Non-pigmented ciliary epithelial cell (primary cell): ENCODE data around the gene RHOG.
"Not testable (repeated sequence)": the region's sequence is repeated elsewhere in the genome, so short reads cannot be mapped to it uniquely, and the experiment has no call there.

Source experiments
- DNase-seq: peaks from one replicate; pipeline ENCODE4 v3.0.0-alpha.2; 2010; ENCODE audit warnings: low read depth

RHOG gene

DNA sequence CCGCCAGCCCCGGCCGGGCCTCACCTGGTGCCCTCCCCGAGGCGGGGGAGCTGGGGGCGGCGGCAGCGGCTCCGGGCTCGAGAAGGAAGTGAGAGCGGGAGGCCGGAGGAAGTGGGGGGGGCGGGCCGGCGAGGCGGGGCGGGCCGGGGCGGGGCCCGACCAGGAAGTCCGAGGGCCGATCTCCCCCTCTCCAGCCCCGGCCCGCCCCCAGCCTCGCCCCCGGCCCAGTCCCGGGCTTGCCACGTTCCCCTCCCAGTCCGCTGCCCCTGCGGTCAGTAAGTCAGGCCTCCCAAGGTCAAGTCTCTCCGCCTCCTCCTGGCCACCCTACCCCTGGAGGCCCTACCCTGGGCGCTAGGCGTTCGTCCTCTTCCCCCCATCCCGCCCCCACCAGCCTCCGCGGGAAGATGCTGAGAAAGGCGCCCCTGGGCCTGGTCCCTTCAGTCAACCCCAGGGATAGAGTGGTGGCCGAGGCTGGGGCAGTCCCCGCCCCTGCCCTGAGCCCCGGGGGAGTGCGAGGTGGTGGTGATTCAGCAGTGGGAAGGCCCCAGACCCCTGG, at the start of gene RHOG:
RHOG (minus strand) TSS at position 90 of the 556 bp plus-strand sequence. CDS start 12,821 bp downstream, outside the sequence.
- DNase-seq, result peak; percentile 36

DNA sequence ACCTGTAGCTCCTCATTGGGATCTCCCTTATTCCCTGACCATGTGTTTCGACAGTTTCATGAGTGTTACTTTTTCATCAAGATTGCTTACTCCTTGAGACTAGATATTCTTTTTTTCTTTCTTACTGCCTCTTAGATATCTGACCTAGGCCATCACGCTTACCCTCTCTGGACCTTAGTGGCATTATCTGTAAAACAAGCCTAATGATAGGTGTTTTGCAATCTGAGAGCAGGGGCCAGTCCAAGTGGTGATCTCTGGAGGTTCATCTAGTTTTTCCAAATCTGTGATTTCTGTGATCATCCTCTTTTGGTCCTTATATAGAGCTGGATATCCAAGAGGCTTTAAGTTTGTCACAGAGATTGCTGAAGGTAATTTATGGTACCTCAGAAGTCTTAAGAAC, 49.3 kb upstream of the RHOG start:
- DNase-seq, result no peak

DNA sequence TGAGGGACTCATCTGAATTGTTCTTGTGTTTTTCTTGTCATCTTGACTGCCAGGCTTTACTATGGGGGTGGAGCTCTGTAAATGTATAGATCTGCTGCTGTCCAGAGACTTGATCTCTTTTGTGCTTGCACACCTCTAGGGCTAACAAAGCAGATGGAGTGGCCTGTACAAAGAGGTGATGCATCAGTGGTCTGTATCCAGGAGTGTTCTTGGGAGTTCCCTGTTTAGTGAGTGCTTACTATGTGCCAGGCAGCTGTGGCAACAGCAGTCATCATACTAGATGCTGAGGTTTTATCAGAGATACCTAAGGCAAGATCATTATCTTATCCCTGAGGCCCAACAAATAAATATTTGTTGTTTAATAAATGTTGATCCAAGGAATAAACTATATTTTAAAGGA, 48.1 kb upstream of the RHOG start:
- DNase-seq, result no peak

DNA sequence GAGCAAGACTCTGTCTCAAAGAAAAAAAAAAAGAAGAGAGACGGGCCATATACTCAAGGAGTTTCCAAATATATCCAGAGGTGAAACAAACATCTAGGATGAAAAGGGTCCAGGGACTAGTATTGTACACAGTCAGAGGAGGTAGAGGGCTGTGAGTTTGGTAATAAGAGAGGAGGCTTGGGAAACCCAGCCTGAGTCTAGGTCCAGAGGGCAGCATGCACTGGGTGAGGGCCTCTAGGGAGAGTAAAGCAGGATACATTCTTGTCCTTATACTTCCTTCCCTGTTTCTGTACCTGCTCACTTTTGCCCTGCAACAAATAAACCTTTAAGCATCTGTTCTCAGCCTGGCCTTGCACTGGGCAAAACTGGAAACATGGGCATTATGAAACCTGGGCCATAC, 46.2 kb upstream of the RHOG start:
- DNase-seq, result no peak

DNA sequence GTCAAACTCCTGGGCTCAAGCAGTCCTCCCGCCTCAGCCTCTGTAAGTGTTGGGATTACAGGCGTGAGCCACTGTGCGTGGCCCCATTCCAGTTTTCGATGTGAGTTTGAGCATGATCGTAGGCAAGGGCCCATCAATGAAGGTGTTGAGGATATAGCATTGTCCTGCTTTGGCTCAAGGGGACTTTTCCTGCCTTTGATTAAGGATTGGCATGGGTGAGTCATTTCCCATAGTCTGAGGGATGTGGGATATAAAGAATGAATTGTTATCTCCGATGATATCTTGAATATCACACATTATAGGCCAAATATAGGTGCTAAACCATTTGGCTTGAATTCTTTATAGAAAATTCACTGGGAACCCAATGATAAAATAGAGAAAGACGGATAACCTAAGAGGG, 45.1 kb upstream of the RHOG start:
- no peak for DNase-seq

DNA sequence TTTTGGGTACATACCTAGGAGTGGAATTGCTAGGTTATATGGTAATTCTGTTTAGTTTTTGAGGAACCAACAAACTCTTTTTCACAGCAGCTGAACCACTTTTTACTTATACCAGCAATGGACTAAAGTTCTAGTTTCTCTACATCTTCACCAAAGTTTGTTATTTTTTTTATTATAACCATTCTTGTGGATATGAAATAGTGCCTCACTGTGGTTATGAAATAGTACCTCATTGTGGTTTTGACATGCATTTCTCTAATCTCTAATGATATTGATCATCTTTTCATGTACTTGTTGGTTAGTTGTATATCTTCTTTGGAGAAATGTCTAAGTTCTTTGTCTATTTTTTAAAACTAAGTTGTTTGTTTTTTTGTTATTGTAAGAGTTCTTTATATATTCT, 41.9 kb upstream of the RHOG start:
- DNase-seq, result no peak

DNA sequence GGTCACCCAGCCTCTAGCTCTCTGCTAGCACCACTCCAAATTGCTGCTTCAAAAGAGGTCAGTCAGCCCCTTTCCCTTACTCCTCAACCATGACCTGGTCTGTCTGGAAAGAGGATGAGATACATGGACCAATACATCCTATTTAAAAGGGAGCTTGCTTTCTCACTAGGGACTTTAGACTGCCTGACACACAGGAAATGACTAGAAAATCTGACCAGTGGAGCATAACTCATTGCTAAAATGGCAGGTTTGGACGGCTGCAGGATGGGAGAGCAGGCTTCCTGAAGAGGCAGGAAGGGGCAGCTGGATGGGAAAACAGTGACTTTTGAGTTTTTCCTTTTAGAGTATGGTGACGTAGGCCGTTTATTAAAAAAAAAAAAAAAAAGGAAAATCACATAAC, 40.0 kb upstream of the RHOG start:
- DNase-seq, result no peak

DNA sequence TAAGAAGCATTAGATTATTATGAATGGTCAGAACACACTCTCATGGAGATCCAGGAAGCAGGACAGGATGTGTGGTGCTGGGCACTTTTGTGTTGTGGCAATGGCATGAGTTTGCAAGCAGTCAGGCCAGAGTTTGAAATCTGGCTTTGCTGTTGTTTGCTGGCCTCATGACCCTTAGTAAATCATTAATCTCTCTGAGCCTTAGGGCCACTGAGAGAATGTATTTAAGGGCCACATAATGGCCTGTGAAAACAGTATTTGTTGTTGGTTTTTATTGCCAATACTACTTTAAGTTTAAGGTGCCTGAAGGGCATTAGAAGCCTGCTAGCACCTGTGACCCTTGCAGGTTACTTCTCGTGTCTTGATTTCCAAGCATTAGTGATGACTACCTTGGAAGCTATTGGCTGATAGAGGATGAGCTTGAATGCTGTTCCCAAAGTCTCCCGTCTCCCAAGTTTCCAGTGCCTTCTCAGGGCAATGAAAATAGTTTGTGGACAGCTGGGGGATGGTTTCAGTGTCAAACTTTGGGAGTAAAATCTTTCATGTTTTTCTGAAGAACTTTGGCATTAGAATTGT, 39.3 kb upstream of the RHOG start:
- DNase-seq, result no peak

DNA sequence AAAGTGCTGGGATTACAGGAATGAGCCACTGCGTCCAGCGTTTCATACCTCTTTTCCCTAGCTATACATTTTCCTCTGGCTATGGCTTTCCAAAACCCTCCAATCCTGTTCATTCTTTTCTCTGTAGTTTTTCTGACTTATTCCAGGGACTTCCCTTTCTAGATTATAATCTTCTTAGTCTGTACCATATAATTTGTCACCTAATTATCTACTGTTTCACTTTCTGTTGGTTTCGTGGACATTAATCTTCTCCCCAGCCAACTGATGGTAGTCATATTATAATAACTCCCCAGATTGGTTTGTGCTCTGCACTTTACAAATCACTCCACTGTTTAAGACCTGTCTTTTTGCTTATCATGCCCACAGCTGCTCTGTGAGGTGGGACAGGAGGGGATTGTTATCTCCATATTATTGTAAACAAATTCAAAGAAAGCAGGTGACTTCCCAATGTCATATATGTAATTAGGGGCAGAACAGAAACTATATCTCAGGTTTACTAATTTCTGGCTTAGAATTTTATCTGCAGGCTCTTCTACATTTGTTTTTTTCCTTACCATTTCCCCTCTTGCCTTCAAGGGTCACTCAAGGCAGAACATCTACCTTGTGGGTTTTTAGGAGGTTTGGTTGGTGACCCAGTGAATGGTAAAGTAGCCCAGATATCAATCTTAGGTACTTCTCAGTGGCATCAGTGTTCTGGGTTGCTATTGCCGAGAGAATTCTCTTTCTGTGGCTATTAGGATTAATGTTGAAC, 38.6 kb upstream of the RHOG start:
- DNase-seq, result no peak

DNA sequence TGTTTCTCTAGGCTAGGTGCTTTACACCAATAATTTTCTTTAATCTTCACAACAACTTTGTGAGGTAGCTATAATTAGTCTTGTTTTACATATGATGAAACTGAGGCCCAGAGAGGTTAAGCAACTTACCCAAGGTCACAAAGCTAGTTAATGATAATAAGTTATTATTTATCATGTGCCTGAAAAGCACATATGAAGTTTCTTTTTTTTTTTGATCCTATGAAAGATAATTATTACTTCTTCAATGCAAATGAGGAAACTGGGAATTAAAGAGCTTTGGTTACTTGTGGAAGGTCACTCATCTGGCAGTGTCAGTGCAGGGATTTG, 37.5 kb upstream of the RHOG start:
- DNase-seq, result no peak

DNA sequence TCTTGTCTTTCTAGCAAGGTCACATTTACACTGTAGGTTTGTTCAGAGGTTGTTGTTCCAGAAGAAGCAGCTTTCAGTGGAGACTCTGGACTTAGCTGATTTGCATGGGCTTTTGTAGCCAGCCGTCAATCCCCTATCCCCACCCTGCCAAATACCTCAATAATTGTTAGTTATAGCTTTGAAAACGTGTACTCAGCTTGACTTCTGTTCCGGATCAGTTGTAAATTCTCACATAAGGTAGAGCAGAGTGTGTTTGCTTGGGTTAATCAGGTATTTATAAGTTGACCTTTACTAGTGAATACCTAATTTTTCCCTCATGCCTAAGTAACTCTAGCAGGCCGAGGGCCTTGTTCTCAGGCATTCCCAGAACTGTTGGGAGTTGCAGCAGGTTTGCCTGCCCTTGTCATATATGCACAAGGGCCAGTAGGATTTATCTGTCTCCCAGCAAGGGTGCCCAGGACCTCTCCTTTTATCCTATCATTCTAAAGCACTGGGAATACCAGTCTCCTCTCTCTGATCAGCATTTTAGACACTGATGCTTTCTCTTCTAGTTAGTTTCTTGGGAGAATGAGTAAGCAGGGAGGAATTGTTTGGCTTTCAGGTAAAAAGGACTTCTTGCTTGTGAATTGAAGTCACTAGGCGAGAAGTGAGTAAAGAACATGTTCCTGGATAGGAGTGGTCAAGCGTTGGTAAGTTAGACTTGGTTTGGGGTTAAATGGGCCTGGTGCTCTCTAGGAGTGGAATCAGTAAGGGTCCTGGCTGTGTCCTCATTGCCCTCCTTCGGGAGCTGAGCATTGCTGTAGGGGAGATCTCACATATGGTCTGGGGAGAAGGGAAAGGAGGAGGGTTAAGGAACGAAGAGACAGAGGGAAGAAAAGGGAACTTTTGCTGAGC, 36.9 kb upstream of the RHOG start:
- DNase-seq, result no peak

DNA sequence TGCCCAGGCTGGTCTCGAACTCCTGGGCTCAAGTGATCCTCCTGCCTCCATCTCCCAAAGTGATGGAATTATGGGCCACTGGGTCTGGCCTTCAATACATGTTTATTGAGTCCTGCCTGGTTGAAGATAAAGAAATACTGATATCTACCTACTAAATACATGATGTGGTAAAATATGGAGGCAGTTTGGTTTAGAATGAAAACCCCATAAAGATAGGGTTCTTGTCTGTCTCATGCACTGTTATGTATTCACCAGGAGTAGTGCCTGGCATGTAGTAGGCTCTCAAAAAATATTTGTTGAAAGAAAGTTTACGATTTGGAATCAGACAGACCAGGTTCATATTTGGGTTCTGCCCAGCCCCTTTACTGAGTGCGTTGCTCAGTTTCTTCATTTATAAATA, 35.9 kb upstream of the RHOG start:
- no peak for DNase-seq

DNA sequence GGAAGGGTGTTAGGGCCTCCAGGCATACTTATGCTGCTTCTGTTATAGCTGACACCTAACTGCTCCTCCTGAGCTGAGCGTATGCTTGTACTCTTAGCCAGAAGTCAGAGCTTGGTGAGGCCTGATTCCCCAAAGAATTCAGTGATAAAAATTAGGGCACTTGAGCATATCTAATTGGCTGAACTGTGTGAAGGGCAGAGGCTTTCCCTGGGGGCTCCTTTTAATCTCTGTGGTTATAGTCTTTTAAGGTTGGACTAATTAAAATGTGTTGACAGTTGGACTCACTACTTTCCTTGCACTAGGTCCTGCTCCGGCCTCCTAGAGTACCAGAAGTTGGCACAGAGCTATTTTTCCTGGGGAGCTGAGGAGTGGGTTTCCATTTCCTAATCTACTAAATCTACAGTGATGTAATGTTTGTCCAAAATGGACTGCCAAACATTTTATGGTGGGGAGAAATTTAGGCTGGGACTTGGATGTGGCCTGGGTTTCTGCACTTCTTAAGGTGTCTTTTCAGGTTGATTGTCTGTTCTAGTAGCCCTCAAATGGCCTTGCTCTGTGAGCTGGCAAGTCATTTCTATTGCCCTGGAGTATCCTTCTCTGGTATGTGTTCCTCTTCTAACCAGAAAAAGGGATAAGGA, 33.1 kb upstream of the RHOG start:
- no peak for DNase-seq

DNA sequence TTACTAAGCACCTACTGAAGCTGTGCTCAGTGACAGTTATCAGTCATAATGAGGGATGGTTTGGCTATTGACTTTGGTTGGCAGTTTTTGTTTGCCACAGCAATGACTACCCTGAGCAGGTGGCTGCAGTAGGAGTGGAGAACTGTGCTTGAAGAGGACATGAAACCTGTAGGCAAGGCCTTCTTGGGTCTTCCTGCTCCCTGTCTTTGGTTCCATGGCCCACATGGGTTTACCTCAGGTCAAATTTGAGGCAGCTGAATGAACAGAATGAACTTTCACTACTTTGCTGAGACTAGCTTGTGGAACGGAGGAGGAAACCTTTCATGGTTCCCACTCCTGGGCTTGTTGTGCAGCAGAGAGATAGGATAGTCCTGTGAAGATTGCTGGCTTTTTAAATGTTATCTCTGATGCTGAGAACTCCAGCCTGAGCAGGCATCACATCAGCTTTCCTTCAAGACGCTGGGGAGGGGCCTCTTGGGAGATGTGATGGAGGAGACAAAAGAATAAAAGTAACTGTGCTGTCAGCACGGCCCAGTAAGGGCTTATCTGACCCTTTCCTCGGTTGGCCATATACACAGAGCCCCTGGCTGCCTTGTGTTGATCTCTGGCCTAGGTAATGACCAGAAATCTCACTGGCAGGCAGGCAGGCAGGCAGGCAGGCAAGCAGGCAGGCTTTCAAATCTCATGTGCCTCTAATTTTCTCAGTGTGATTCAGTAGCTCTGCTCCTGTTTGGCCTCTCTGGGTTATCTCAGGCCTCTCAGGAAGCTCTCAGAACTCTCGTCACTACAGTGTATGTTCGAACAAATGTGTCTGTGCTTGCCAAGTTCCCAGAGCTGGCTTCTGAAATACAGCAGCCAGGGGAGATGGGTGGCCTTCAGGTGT, 26.7 kb upstream of the RHOG start:
- no peak for DNase-seq

DNA sequence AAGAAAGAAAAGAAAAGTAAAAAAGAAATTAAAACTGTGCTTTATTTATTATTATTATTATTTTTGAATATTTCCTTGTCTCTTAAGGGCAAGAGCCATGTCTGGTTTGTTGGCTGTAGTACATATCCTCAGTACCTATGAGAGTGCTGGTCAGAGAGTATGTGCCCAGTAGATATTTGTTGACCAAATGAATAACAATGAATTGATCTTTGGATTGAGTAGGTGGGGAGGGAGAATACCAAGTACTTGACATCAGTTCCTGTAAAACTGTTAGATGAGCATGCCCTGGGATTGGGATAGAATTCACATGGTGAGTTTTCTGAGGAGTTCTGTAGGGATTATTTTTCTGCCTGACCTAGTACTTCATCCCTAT, 26.1 kb upstream of the RHOG start:
- DNase-seq, result no peak

DNA sequence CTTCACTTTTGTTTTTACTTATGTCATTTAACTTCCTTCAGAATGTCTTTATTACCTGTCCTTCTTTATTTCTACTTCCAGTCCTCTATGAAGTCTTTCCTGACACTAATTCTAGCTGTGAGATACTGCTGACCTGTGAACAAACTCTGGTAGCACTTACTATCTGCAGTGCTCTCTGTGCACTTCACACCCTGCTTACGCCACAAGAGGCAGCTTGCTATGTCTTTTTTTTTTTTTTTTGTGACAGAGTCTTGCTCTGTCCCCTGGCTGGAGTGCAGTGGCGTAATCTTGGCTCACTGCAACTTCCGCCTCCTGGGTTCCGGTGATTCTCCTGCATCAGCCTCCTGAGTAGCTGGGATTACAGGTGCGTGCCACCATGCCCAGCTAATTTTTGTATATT, 25.4 kb upstream of the RHOG start:
- DNase-seq, result no peak

DNA sequence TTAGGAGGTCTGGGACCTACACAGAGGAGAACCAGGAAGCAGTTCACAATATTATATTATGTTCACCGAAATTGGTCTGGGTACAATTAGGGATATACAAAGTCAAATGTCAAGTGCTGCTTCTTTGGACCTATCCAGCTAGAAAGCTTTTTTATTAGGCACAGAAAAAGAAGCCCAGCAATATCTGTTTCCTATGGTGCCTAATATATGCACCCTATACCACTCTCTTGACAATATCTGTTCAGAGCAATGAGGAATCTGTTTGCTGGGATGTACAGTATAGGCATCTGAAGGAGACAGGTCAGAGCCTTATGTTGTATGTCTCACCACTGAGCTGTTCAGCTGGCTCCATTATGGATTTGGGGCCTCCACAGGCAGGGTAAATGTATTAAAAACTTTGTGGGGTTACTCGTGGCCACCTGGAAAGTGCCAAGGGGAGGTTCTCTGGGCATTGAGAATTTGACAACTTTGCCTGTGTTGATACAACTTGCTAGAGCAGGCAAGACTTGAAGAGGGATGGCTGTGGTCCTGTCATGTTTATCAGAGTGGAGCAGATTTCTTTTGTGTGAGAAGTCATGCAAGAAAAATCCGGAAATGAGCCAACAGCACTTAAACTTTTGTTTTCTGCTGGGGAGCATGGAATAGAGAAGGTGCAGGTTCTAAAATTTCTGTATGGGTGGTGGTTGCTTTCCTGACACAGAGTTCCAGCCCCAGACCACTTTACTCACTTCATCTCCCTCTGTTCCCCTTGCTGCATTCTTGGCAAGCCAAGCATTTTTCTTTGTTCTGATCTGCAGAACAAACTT, 24.8 kb upstream of the RHOG start:
- DNase-seq, result peak; percentile 30

DNA sequence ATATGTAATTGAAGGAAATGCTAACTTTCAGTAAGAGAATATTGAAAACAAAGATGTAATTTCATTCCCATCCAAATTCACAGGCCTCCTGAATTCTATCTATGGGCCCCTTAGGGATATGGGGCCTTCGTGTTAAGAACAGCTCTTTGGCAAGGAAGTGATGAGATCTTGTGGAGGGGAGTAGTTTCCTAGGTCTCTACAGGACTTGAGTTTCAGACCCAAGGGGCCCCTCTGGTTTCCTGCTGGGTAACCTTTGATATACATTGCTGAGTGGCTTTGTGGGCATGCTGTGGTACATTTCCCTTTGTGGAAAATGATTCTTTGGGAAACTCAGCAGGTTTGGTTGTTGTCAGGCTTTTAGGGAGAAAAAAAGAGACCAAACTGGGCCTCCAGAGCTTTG, 20.9 kb upstream of the RHOG start:
- DNase-seq, result no peak

DNA sequence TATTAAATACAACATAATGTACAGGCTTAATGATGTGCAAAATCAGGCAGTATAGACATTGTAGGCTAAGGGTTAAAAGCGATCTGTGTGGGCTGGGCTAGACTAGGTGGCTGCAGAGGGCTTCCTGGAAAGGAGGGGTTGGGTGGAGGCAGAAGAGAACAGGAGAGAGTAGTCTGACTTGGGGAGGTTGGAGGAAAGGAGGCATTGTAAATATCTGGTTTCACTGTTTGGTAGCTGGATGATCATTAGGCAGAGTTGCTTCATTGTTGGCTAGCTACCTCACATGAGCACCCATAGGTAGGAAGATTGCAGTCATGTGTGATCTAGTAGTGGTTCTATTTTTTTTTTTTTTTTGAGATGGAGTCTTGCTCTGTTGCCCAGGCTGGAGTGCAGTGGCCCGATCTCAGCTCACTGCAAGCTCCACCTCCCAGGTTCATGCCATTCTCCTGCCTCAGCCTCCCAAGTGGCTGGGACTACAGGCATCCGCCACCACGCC, 20.2 kb upstream of the RHOG start:
- not testable (repeated sequence) for DNase-seq

DNA sequence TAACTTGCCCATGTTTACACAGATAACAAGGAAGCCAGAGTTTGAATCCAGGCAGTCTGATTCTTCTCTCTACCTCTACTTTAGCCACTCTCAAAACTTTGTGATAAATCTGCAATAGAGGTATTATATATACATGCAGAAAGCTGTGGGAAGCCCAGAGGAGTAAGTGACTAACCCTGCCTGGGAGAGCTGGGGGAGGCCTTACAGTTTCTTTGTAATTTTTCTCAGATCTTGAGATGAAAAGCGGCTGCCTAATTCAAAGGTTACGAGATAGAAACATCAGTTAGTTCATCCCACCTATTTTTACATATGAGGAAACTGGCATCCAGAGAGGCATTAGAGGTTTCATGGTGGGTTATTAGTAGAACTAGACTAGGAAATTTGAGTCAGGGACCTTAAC, 19.6 kb upstream of the RHOG start:
- no peak for DNase-seq
